Smooth muscle cell (in vitro differentiated cells): ENCODE data around the gene PPIF. TPM values are rescaled to one million over a fixed set of nuclear protein-coding genes. Genes with fewer than 3 reads are reported as not detected.
A peak's percentile ranks its signal among the peaks of the same experiment; 100 is the strongest.

ENCODE experiments used
- DNase-seq: peaks from one replicate; lab custom pipeline; 2025; ENCODE audit not compliant: unreplicated experiment; lab: John Stamatoyannopoulos, UW
- H2AFZ ChIP-seq: fragments of 200-600 bp; sonication (generic); 2 replicates; pipeline ENCODE4 v1.6.0; 2016; ENCODE audit warnings: antibody characterized with exemption, low read depth, mild to moderate bottlenecking
- H3F3A ChIP-seq: fragments of 200-600 bp; sonication (generic); 2 replicates; pipeline ENCODE4 v1.6.0; 2017; ENCODE audit warnings: antibody characterized with exemption, low read depth
- H3K27ac ChIP-seq: fragments of 200-600 bp; sonication (generic); 2 replicates; pipeline ENCODE4 v1.5.1; 2016; ENCODE audit warnings: low read depth, mild to moderate bottlenecking
- H3K27me3 ChIP-seq: fragments of 200-600 bp; sonication (generic); 2 replicates; pipeline ENCODE4 v1.6.1; 2016; ENCODE audit warnings: low read depth, mild to moderate bottlenecking
- H3K36me3 ChIP-seq: fragments of 200-600 bp; sonication (generic); 2 replicates; pipeline ENCODE4 v1.5.1; 2016; ENCODE audit warnings: low read depth
- H3K4me1 ChIP-seq: fragments of 200-600 bp; sonication (generic); 2 replicates; pipeline ENCODE4 v1.5.1; 2016; ENCODE audit warnings: low read depth
- H3K4me2 ChIP-seq: fragments of 200-600 bp; sonication (generic); 2 replicates; pipeline ENCODE4 v1.6.0; 2016; ENCODE audit warnings: mild to moderate bottlenecking
- H3K4me3 ChIP-seq: fragments of 200-600 bp; sonication (generic); 2 replicates; pipeline ENCODE4 v1.5.1; 2016; ENCODE audit warnings: mild to moderate bottlenecking
- H3K79me2 ChIP-seq: fragments of 200-600 bp; sonication (generic); 2 replicates; pipeline ENCODE4 v1.6.0; 2016; ENCODE audit warnings: low read depth, mild to moderate bottlenecking
- H3K9ac ChIP-seq: fragments of 200-600 bp; sonication (generic); 2 replicates; pipeline ENCODE4 v1.6.0; 2016; ENCODE audit warnings: low read depth
- H3K9me3 ChIP-seq: fragments of 200-600 bp; sonication (generic); replicated peaks from 2 replicates; pipeline ENCODE4 v1.5.1; 2016; ENCODE audit warnings: low read depth
- H4K20me1 ChIP-seq: fragments of 200-600 bp; sonication (generic); 2 replicates; pipeline ENCODE4 v1.6.0; 2016; ENCODE audit warnings: low read depth
- WGBS: methylation state at CpG from one replicate; pipeline ENCODE4 v1.1.7; 2016; ENCODE audit warnings: low lambda C conversion rate; 5-methylcytosine and 5-hydroxymethylcytosine counted together
- polyA plus RNA-seq: library from polyadenylated mRNA; unstranded; fragments of >200 nt; fragmentation: Nextera tagmentation; extraction: Ambion mirVana; gene quantifications from 2 replicates; pipeline ENCODE4 v1.2.1, GENCODE V29; 2016
- total RNA-seq: library from RNA; depleted of rRNA; stranded (reverse); fragments of >200 nt; gene quantifications from 2 replicates; pipeline ENCODE4 v1.2.3, GENCODE V29; 2014
- TF ChIP-seq, protein P1 (sequence below): fragments of 200-600 bp; sonication (generic); IDR thresholded peaks from 2 replicates; pipeline ENCODE4 v1.5.1; 2017; ENCODE audit warnings: borderline replicate concordance, mild to moderate bottlenecking, antibody characterized with exemption; ENCODE audit not compliant: insufficient read depth, poor library complexity, severe bottlenecking

Gene PPIF
- total and polyA plus RNA-seq, 2 experiments from 2014 or later = 24.3 to 29.7 TPM

DNA sequence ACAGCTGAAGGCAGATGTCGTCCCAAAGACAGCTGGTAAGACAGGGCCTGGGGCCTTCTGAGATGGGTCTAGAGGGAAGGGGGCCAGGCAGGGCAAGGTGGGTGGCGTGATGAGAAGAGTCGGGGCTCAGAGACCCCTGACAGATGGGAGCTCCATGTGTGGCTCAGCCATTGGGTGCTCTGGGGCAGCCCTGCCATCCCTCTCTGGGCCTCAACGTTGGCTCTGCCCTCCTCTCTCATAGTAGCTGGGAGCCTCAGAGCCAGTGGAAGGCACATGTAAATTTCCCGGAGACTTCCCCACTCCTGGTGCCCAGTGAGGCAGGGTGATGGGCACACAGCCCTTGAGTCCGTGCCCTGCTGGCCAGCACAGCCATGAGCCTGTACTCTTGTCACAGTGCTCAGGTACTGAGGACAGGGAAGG is 1.8 kb downstream of the PPIF start:
- Histone ChIP-seq H4K20me1 (peaks cover 54% of the 10 kb centered on the region), H3K27me3 (no peaks in the 10 kb centered on the region), H3K79me2 (peaks cover 17% of the 10 kb centered on the region), H2AFZ (no peak overlapping the region), H3F3A (no peaks in the 10 kb centered on the region), H3K9ac (peak overlapping the region; percentile 86), H3K4me2 (peak overlapping the region; percentile 96), H3K4me3 (no peak overlapping the region), H3K36me3 (peaks cover 9% of the 10 kb centered on the region), H3K9me3 (no peaks in the 10 kb centered on the region), H3K27ac (no peak overlapping the region), H3K4me1 (peaks cover 7% of the 10 kb centered on the region)
- DNase-seq = no peak
- TF ChIP-seq, protein P1, sequence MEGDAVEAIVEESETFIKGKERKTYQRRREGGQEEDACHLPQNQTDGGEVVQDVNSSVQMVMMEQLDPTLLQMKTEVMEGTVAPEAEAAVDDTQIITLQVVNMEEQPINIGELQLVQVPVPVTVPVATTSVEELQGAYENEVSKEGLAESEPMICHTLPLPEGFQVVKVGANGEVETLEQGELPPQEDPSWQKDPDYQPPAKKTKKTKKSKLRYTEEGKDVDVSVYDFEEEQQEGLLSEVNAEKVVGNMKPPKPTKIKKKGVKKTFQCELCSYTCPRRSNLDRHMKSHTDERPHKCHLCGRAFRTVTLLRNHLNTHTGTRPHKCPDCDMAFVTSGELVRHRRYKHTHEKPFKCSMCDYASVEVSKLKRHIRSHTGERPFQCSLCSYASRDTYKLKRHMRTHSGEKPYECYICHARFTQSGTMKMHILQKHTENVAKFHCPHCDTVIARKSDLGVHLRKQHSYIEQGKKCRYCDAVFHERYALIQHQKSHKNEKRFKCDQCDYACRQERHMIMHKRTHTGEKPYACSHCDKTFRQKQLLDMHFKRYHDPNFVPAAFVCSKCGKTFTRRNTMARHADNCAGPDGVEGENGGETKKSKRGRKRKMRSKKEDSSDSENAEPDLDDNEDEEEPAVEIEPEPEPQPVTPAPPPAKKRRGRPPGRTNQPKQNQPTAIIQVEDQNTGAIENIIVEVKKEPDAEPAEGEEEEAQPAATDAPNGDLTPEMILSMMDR = no peak
- WGBS = 96% methylated on average over 6 of the region's 6 CpGs

DNA sequence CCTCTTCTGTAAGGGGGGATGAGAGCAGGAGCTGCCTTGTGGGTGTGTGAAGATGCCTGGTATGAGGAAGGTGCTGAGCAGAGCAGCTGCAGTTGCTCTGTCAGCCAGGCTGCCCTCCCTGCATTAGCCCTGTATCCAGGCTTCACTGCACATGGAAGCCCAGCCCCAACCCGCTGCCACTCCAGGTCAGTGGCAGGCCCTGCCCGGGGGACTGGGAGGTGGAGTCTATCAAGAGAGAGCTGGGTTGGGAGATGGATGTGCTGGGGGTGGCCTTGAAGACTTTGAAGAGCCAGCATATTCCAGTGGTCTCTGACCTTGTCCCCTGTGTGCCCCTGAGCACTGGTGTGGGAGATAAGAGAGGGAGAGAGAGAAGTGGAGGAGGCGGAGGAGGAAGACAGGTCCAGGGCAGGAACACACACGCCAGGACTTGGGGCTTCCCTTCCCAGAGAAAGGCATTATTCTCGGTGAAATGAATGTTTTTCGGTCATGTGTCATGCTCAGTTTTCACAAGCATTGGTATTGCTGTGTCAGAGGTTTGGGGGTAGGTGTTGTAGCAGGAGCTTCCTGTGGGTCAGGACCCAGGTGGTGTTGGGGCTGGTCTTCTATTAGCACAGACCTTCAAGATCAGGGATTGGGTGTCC is 2.6 kb downstream of the PPIF start:
- DNase-seq = no peak
- no peak overlapping the region for H3K9ac ChIP-seq
- no peak overlapping the region for H3K4me3 ChIP-seq
- no peak overlapping the region for H2AFZ ChIP-seq
- TF ChIP-seq, protein P1 = no peak
- H3K4me1 ChIP-seq = peaks cover 7% of the 10 kb centered on the region
- no peaks in the 10 kb centered on the region for H3K27me3 ChIP-seq
- H4K20me1 ChIP-seq = peaks cover 60% of the 10 kb centered on the region
- no peaks in the 10 kb centered on the region for H3K9me3 ChIP-seq
- 94% methylated on average over 6 of the region's 6 CpGs for WGBS
- H3K4me2 ChIP-seq = no peak overlapping the region
- peaks cover 17% of the 10 kb centered on the region for H3K79me2 ChIP-seq
- H3F3A ChIP-seq = no peaks in the 10 kb centered on the region
- H3K27ac ChIP-seq = no peak overlapping the region
- peaks cover 14% of the 10 kb centered on the region for H3K36me3 ChIP-seq

DNA sequence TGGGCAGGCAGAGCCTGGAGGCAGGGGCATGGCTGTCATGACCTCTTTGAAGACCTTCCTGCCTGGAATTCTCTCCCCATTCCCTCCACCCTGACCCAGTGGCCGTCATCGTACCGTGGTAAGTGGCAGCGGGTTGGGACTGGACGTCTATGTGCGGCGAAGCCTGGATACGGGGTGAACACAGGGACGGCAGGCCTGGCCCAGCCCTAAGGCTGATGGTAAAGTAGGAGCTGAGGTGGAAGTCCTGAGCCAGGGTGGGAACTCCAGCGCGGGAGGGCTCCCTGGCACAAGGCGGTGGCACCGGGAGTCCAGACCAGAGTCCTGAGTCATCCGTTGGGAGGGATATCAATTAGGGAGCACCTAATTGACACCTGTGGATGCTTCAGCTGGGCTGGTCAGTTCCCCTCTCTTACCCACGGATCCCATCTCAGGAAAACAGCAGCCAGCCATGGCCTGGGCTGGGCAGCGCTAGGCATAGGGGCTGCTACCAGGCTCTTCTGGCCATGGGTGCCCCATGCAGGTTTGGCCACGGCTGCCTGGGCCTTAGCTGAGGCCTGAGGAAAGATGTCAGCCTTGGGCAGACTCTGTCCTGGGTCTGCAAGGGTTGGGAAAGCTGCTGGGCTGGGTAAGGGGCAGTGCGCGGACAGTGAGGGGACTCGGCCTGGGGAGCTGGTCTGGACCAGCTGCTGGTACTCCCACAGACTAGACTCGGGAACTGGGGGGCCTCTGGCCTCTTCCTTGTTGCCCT is 3.3 kb downstream of the PPIF start:
- TF ChIP-seq, protein P1 = no peak
- H3K36me3 ChIP-seq = peaks cover 14% of the 10 kb centered on the region
- H3K4me3 ChIP-seq = no peak overlapping the region
- no peak overlapping the region for H2AFZ ChIP-seq
- H4K20me1 ChIP-seq = peaks cover 60% of the 10 kb centered on the region
- peaks cover 17% of the 10 kb centered on the region for H3K79me2 ChIP-seq
- no peaks in the 10 kb centered on the region for H3F3A ChIP-seq
- H3K27ac ChIP-seq = no peak overlapping the region
- DNase-seq = no peak
- WGBS = 97% methylated on average over 21 of the region's 21 CpGs
- H3K4me2 ChIP-seq = no peak overlapping the region
- no peaks in the 10 kb centered on the region for H3K27me3 ChIP-seq
- H3K9ac ChIP-seq = no peak overlapping the region
- no peaks in the 10 kb centered on the region for H3K9me3 ChIP-seq
- H3K4me1 ChIP-seq = peaks cover 7% of the 10 kb centered on the region
